ENCODE results near the gene LRMDA.

The LRMDA gene

DNA sequence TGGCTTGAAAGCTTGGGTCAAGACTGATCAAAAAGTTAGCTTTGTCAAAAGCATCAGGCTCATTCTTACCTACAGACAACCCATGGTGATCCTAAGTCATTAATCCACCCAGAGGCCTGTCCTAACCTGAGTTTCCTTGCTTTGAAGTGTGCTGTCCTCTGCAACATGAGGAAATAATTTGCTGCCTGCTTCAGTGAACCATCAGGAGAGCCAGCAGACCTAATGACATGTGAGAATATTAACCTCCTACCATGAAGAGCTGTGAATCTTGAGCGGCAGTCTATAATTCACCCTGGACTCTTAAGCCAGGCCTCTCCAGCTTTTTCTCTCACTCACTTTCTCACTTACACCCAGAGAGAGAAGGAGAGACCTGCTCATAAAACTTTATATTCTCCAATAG, 590.0 kb downstream of the LRMDA start:
- TF ChIP-seq, protein P1, sequence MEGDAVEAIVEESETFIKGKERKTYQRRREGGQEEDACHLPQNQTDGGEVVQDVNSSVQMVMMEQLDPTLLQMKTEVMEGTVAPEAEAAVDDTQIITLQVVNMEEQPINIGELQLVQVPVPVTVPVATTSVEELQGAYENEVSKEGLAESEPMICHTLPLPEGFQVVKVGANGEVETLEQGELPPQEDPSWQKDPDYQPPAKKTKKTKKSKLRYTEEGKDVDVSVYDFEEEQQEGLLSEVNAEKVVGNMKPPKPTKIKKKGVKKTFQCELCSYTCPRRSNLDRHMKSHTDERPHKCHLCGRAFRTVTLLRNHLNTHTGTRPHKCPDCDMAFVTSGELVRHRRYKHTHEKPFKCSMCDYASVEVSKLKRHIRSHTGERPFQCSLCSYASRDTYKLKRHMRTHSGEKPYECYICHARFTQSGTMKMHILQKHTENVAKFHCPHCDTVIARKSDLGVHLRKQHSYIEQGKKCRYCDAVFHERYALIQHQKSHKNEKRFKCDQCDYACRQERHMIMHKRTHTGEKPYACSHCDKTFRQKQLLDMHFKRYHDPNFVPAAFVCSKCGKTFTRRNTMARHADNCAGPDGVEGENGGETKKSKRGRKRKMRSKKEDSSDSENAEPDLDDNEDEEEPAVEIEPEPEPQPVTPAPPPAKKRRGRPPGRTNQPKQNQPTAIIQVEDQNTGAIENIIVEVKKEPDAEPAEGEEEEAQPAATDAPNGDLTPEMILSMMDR (IDR thresholded peaks at IDR 0.05; ENCODE audit: unreplicated experiment in 3 of 3), result no peak
- H3K27me3 Mint-ChIP-seq (ENCODE audit: low read depth), result peaks cover 32% of the 10 kb centered on the region
- H3K4me1 Mint-ChIP-seq, result peaks cover 6% of the 10 kb centered on the region
- no peaks in the 10 kb centered on the region for H3K36me3 Mint-ChIP-seq (ENCODE audit: low read depth)
- no peak overlapping the region for H3K27ac Mint-ChIP-seq
- H3K9me3 Mint-ChIP-seq, result no peaks in the 10 kb centered on the region
- no peak overlapping the region for H3K4me3 Mint-ChIP-seq

DNA sequence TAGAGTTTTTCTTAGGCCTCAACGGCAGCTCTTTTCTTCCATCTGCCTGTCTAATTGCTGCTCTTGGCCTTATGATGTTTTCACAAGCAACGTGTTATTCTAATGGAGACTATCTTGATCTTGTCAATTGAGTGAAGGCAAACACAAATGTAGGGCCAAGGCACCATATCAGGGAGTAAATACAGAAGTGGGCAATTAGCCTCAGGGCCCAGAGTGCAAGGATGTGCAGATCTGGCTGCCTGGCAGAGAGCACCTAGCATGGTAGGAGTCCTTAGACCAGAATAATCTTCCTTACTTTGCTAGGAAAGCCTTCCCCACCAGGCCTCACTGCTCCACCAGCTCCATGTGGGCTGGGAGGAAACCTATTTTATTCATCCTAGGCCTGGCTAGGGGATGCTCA, 590.9 kb downstream of the LRMDA start:
- Mint-ChIP-seq H3K27me3 (ENCODE audit: low read depth) (peaks cover 34% of the 10 kb centered on the region), H3K4me3 (no peak overlapping the region), H3K4me1 (peaks cover 6% of the 10 kb centered on the region), H3K27ac (no peak overlapping the region), H3K9me3 (no peaks in the 10 kb centered on the region), H3K36me3 (ENCODE audit: low read depth) (no peaks in the 10 kb centered on the region)
- TF ChIP-seq, protein P1 (IDR thresholded peaks at IDR 0.05; ENCODE audit: unreplicated experiment in 3 of 3), result no peak

DNA sequence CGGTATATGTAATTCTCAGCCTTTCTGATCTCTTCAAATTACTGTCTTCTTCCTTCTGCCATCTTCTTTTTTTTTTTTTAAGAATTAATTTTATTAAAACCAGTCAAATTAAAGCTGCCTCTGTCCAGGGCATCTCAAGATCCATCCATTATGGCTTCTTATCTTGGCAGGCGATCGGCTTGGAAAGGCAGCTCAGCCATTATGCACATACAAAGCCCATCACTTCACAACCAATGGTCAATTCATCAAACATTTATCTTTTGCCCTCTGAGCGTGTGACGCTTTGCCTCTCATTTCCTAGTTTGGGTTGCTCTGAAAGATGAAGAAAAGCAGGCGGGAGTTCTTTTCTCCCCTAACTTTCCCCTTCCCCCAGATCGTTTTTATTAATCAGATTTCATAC, 591.6 kb downstream of the LRMDA start:
- H3K27me3 Mint-ChIP-seq (ENCODE audit: low read depth), result peaks cover 31% of the 10 kb centered on the region
- H3K4me3 Mint-ChIP-seq, result no peak overlapping the region
- TF ChIP-seq, protein P1 (IDR thresholded peaks at IDR 0.05; ENCODE audit: unreplicated experiment in 3 of 3), result no peak
- H3K36me3 Mint-ChIP-seq (ENCODE audit: low read depth), result no peaks in the 10 kb centered on the region
- H3K27ac Mint-ChIP-seq, result no peak overlapping the region
- peaks cover 2% of the 10 kb centered on the region for H3K4me1 Mint-ChIP-seq
- H3K9me3 Mint-ChIP-seq, result no peaks in the 10 kb centered on the region

DNA sequence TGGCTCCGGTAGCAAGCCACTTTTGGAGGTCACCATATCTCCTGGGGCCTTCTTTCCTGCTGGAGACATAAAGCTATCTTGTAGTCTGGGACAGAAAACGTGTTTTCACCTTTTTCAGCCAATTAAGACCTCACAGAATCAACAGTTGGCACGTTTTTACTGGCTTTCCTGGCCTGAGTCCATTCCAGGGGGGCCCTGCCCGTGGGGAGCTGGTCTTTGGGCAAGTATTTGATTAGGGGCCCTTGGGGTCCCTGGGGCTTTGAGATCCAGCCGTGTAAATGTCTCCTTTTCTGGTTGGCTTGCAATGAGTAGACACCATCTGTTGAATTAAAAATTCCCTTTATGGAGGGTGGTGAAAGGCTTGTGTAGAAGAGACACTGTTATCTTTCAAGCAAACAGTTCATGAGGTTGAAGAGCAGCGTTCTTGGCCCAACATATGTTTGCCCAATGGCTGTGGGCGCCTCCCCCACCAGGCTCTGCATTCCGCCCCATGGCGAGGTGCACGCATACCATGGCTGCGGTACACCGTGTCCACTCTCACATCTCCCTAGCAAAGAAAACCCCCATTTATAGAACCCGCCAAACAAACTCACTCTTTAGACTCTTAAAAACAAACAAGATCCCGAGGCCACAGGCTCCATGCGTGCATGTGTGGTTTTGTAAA, 593.2 kb downstream of the LRMDA start:
- Mint-ChIP-seq H3K4me3 (no peak overlapping the region), H3K36me3 (ENCODE audit: low read depth) (no peaks in the 10 kb centered on the region), H3K4me1 (no peaks in the 10 kb centered on the region), H3K9me3 (no peaks in the 10 kb centered on the region), H3K27ac (no peak overlapping the region), H3K27me3 (ENCODE audit: low read depth) (peaks cover 36% of the 10 kb centered on the region)
- TF ChIP-seq, protein P1 (IDR thresholded peaks at IDR 0.05; ENCODE audit: unreplicated experiment in 3 of 3), result no peak

DNA sequence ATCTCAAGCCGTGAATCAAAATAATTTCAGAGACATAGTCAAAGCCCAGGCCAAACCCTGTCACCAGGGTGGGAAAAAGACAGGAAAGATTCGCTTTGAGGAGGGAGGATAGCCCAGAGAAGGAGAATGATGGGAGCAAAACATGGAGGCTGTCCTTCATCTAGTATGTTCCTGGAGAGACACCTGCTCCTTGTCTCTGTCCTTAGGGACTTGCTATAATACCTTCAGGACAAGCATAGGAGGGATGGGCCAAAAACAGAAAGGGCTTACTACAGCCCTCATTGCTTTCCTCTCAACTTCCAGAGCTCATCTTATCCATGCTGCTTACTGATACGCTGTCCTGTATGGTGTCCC, 593.7 kb downstream of the LRMDA start:
- H3K27ac Mint-ChIP-seq, result no peak overlapping the region
- no peaks in the 10 kb centered on the region for H3K36me3 Mint-ChIP-seq (ENCODE audit: low read depth)
- H3K9me3 Mint-ChIP-seq, result no peaks in the 10 kb centered on the region
- H3K27me3 Mint-ChIP-seq (ENCODE audit: low read depth), result peaks cover 38% of the 10 kb centered on the region
- H3K4me3 Mint-ChIP-seq, result no peak overlapping the region
- TF ChIP-seq, protein P1 (IDR thresholded peaks at IDR 0.05; ENCODE audit: unreplicated experiment in 3 of 3), result no peak
- no peaks in the 10 kb centered on the region for H3K4me1 Mint-ChIP-seq

DNA sequence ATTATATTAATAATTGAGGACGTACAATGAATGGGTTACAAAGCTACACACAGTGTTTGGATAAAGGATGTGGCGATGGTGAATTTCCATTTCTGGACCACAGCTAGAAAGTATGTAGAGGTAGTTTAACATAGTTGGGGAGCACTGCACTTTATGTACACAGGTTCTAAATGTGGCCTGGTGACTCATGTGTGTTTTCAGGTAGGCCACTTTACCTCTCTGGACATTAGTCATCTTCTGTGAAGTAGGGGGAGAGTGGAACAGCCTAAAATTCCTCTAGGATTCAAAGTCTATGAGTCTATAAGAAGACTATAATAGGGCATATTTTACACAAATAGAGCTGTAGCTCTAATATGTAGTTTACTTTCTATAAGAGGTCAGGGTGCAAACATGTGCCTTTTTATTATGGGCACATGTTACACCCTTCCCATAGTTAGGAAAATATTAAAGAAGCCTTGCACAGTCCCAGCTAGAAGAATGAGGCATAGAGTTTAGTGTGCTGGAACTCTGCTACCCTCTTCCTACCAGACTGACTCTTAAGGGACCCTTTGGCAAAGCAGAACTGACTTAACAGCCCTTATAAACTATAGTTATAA, 594.9 kb downstream of the LRMDA start:
- Mint-ChIP-seq H3K27ac (no peak overlapping the region), H3K36me3 (ENCODE audit: low read depth) (no peaks in the 10 kb centered on the region), H3K4me1 (no peaks in the 10 kb centered on the region), H3K27me3 (ENCODE audit: low read depth) (peaks cover 36% of the 10 kb centered on the region), H3K4me3 (no peak overlapping the region), H3K9me3 (no peaks in the 10 kb centered on the region)
- TF ChIP-seq, protein P1 (IDR thresholded peaks at IDR 0.05; ENCODE audit: unreplicated experiment in 3 of 3), result no peak
